GM18867 (cell line): ENCODE data around the gene ITIH5.

Source experiments
- ATAC-seq: cut with Tn5 transposase; IDR thresholded peaks from one replicate; pipeline ENCODE4 v1.9.1; 2021; ENCODE audit warnings: mild to moderate bottlenecking, moderate library complexity; ENCODE audit not compliant: unreplicated experiment

ITIH5 gene

GRCh38 chr10:7634142-7634894 is 32.4 kb downstream of the ITIH5 start:
- ATAC-seq, result no peak

- no peak for ATAC-seq
These were observed 40.5 kb downstream of the ITIH5 start for GRCh38 chr10:7626283-7626682.

- no peak for ATAC-seq
These were observed 40.9 kb downstream of the ITIH5 start for GRCh38 chr10:7625836-7626235.

GRCh38 chr10:7625009-7625408 is 41.8 kb downstream of the ITIH5 start:
- no peak for ATAC-seq

- no peak for ATAC-seq
These were observed 43.8 kb downstream of the ITIH5 start for GRCh38 chr10:7622969-7623368.

GRCh38 chr10:7618461-7618860 is 48.3 kb downstream of the ITIH5 start:
- no peak for ATAC-seq

- ATAC-seq, result no peak
These were observed 54.9 kb downstream of the ITIH5 start for GRCh38 chr10:7611909-7612308.

GRCh38 chr10:7610651-7611389 is 55.9 kb downstream of the ITIH5 start:
- no peak for ATAC-seq

GRCh38 chr10:7610026-7610425 is 56.7 kb downstream of the ITIH5 start:
- ATAC-seq, result no peak

GRCh38 chr10:7609556-7609955 is 57.2 kb downstream of the ITIH5 start:
- ATAC-seq, result no peak

- no peak for ATAC-seq
These were observed 58.8 kb downstream of the ITIH5 start for GRCh38 chr10:7608001-7608400.

GRCh38 chr10:7606951-7607404 is 59.8 kb downstream of the ITIH5 start:
- no peak for ATAC-seq

GRCh38 chr10:7605565-7606295 is 61.0 kb downstream of the ITIH5 start:
- ATAC-seq, result no peak

GRCh38 chr10:7601023-7601656 is 65.6 kb downstream of the ITIH5 start:
- ATAC-seq, result no peak

GRCh38 chr10:7598771-7599170 is 68.0 kb downstream of the ITIH5 start:
- no peak for ATAC-seq

- no peak for ATAC-seq
These were observed 70.4 kb downstream of the ITIH5 start for GRCh38 chr10:7596356-7596755.

- ATAC-seq, result no peak
These were observed 72.9 kb downstream of the ITIH5 start for GRCh38 chr10:7593905-7594304.

- no peak for ATAC-seq
These were observed 73.7 kb downstream of the ITIH5 start for GRCh38 chr10:7593063-7593462.

- no peak for ATAC-seq
These were observed 74.1 kb downstream of the ITIH5 start for GRCh38 chr10:7592627-7593026.

GRCh38 chr10:7590271-7590670 is 76.5 kb downstream of the ITIH5 start:
- no peak for ATAC-seq

GRCh38 chr10:7589748-7590147 is 77.0 kb downstream of the ITIH5 start:
- no peak for ATAC-seq
